Activated CD8-positive, alpha-beta T cell treated with anti-CD3 and anti-CD28 coated beads, Interleukin-2, amount 10 ng/mL, durations not matched to agents 7 days and 5 days (primary cell): Measurements from ENCODE around the gene MAJIN. TPM values are rescaled to one million over a fixed set of nuclear protein-coding genes. Genes with fewer than 3 reads are reported as not detected.
A peak's percentile ranks its signal among the peaks of the same experiment; 100 is the strongest.

Experiments used
- ATAC-seq: fragments of 150-1000 bp; cut with Tn5 transposase; one replicate; pipeline ENCODE4 v1.10.0; 2021; ENCODE audit warnings: moderate library complexity
- CTCF ChIA-PET: fragments of 350-600 bp; sonication (Branson Sonifier 250); formaldehyde crosslinking; loops from one replicate; lab custom pipeline; 2021; ENCODE audit warnings: antibody characterized with exemption; lab: Charles Lee
- POLR2A ChIA-PET: fragments of 350-600 bp; sonication (Branson Sonifier 250); formaldehyde crosslinking; loops from one replicate; lab custom pipeline; 2021; ENCODE audit warnings: antibody characterized with exemption; lab: Charles Lee
- DNase-seq: peaks from one replicate; pipeline ENCODE4 v3.0.0-alpha.2; 2020
- H3K27ac Mint-ChIP-seq: one replicate; pipeline ENCODE4 v1.8.0; 2021; ENCODE audit warnings: mild to moderate bottlenecking, mixed read lengths
- H3K27me3 Mint-ChIP-seq: one replicate; pipeline ENCODE4 v1.8.0; 2021; ENCODE audit warnings: low read depth, mixed read lengths
- H3K36me3 Mint-ChIP-seq: one replicate; pipeline ENCODE4 v1.8.0; 2021; ENCODE audit warnings: low read depth, mixed read lengths
- H3K4me1 Mint-ChIP-seq: one replicate; pipeline ENCODE4 v1.8.0; 2021; ENCODE audit warnings: low read depth, mixed read lengths
- H3K4me3 Mint-ChIP-seq: one replicate; pipeline ENCODE4 v1.8.0; 2021; ENCODE audit warnings: mild to moderate bottlenecking, mixed read lengths
- H3K9me3 Mint-ChIP-seq: one replicate; pipeline ENCODE4 v1.8.0; 2022; ENCODE audit warnings: mixed read lengths; ENCODE audit not compliant: insufficient read depth
- total RNA-seq, 2 experiments: library from RNA; stranded (reverse); gene quantifications; one replicate each; pipeline ENCODE4 v1.2.3, GENCODE V29; 2021

MAJIN gene, protein sequence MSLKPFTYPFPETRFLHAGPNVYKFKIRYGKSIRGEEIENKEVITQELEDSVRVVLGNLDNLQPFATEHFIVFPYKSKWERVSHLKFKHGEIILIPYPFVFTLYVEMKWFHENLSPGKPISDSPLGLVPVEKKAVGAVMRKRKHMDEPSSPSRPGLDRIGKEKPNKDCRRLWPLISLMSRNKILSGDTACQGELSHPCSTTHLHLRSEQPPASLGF
- not detected for total RNA-seq

DNA sequence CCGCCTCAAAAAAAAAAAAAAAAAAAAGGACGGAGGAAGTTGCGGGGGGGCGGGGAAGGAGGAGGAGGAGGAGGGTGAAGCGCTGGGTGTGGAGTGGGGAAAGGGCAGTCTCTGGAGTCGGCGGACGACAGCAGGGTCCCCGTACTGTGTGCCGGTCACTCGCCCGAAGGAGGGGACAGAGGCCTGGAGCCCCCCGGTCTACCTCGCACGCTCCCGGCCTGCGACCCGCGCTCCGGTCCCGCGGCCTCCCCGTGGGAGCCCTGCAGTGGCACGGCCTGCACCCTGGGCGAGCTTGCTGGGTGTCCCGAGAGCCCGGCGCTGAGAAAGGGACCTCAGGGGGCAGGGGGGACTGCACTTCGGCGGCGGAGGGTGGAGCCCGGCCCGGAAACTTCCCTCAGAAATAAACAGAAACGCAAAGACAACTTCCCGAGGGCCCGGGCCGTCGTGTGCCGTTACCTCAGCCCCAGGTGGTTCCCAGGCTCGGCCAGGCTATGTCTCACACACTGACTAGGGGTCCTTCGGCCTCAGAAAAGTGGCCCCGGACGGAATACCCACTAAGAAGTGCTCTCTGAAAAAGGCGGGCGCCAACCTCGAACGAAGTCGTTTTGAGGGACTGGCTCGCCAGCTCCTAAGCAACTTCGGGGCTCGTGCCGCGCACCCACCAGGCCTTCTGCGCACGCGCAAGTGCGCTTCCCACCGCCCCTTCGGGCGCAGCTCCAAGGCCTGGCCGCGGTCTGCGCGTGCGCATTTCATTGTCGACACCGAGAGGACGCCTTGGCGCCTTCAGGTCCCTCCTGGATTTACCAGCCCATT lies at the start of gene MAJIN:
MAJIN (minus strand) TSS at position 688 of the 813 bp plus-strand sequence. CDS start 12,703 bp downstream, outside the sequence.
- H3K9me3 Mint-ChIP-seq, result no peaks in the 10 kb centered on the region
- no peaks in the 10 kb centered on the region for H3K36me3 Mint-ChIP-seq
- CTCF ChIA-PET, result interaction anchor here (1.0 kb wide), 1 partner anchor 523 kb away, joined by 3 read pairs; no protein-coding TSS in a partner anchor
- ATAC-seq (peak; percentile 78), DNase-seq (peak; percentile 83)
- H3K27ac Mint-ChIP-seq, result no peak within 1 kb of the TSS
- no peaks in the 10 kb centered on the region for H3K27me3 Mint-ChIP-seq
- peak within 1 kb of the TSS; percentile 45 for H3K4me3 Mint-ChIP-seq
- H3K4me1 Mint-ChIP-seq, result peaks cover 18% of the 10 kb centered on the region
- POLR2A ChIA-PET, result no interaction called here

DNA sequence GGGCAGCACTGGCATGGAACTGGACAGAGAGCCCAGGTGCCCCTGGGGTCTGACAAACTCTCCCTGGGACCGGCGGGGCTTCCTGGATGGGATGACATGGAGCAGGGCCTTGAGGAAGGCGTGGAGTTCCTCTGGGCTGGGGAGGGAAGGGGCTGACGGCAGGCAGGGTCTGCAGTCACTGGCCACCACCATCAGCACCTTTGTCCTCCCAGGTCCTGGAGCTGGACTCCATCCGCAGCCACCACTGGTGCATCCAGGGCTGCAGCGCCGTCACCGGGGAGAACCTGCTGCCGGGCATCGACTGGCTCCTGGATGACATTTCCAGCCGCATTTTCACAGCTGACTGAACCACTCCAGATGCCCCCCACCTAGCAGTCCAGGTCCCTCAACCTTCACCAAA lies 49.6 kb upstream of the MAJIN start:
- CTCF ChIA-PET, result no interaction called here
- DNase-seq (no peak), ATAC-seq (no peak)
- Mint-ChIP-seq H3K36me3 (peaks cover 35% of the 10 kb centered on the region), H3K4me1 (peaks cover 22% of the 10 kb centered on the region), H3K4me3 (no peak overlapping the region), H3K9me3 (no peaks in the 10 kb centered on the region), H3K27me3 (peaks cover 2% of the 10 kb centered on the region), H3K27ac (peak overlapping the region; percentile 43)
- POLR2A ChIA-PET, result interaction anchor here (1.0 kb wide), 1 partner anchor 8 kb away, joined by 6 read pairs; no protein-coding TSS in a partner anchor

DNA sequence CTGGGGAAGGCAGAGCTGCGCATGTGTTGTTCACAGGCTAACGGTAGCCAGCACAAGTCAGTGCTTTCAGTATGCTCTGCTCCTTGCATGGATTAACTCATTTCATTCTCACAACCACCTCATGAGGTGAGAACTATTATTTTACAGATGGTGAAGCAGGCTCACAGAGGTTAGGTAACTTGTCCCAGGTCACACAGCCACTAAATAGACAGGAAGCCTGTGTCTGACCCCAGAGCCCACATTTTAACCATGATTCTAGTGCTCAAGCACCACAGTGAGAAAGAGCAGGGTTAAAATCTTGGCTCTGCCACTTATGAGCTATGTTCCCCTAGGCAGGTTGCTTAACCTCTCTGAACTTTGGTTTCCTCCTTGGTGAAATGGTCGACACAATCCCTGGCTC lies 49.1 kb upstream of the MAJIN start:
- Mint-ChIP-seq H3K27me3 (peaks cover 2% of the 10 kb centered on the region), H3K4me3 (no peak overlapping the region), H3K27ac (peak overlapping the region; percentile 43), H3K9me3 (no peaks in the 10 kb centered on the region), H3K4me1 (peaks cover 26% of the 10 kb centered on the region), H3K36me3 (peaks cover 38% of the 10 kb centered on the region)
- CTCF ChIA-PET, result no interaction called here
- ATAC-seq (peak; percentile 57), DNase-seq (peak; percentile 53)
- POLR2A ChIA-PET, result interaction anchor here (1.0 kb wide), 1 partner anchor 9 kb away, joined by 6 read pairs; no protein-coding TSS in a partner anchor

GRCh38 chr11:65019824-65020223 lies 47.9 kb upstream of the MAJIN start:
- peaks cover 31% of the 10 kb centered on the region for H3K4me1 Mint-ChIP-seq
- ChIA-PET POLR2A (no interaction called here), CTCF (no interaction called here)
- peaks cover 38% of the 10 kb centered on the region for H3K36me3 Mint-ChIP-seq
- no peaks in the 10 kb centered on the region for H3K27me3 Mint-ChIP-seq
- no peaks in the 10 kb centered on the region for H3K9me3 Mint-ChIP-seq
- no peak for ATAC-seq
- no peak overlapping the region for H3K4me3 Mint-ChIP-seq
- no peak for DNase-seq
- no peak overlapping the region for H3K27ac Mint-ChIP-seq

DNA sequence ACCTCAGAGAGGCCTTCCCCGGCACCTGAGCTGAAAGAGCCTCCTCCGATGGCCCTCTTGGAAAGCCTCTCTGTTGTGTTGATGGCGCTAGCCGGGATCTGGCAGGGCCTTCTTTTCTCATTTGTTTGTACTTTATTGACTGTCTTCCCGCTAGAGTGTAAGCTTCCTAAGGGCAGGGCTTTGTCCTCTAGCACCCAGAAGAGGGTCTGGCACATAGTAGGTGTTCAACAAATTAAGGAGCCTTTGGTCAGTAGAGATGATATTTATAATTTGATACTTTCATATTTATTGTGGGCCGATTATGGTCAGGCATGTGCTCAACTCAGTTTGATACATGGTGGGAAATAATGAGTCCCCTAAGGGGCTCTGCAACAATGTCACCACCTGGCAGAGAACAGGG lies 46.0 kb upstream of the MAJIN start:
- Mint-ChIP-seq H3K27me3 (no peaks in the 10 kb centered on the region), H3K4me3 (no peak overlapping the region), H3K9me3 (no peaks in the 10 kb centered on the region), H3K27ac (no peak overlapping the region), H3K36me3 (peaks cover 38% of the 10 kb centered on the region), H3K4me1 (peaks cover 39% of the 10 kb centered on the region)
- CTCF ChIA-PET, result interaction anchor here (1.5 kb wide), 1 partner anchor 94 kb away, joined by 5 read pairs; the partner anchor contains the start of gene TM7SF2
- DNase-seq (no peak), ATAC-seq (no peak)
- POLR2A ChIA-PET, result interaction anchor here (1.6 kb wide), 1 partner anchor 23 kb away, joined by 6 read pairs; the partner anchor contains the start of gene SAC3D1

DNA sequence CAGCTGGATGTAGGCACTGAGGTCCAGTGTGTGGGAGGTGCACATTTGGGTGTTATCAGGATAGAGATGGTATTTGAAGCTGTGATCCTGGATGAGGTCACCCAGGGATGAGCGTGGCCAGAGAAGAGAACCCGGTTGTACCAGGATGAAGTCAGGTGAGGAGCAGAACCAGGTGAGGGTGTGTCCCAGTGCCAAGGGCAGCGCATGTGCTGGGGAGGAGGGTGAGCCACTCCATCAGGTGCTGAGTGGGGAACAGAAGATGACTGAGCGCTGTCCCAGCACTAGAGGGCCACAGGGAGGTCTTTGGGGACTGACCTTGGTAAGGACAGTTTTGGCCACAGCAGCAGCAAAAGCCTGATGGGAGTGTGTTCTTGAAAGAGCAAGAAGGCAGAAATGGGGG lies 44.8 kb upstream of the MAJIN start:
- no peaks in the 10 kb centered on the region for H3K27me3 Mint-ChIP-seq
- H3K4me3 Mint-ChIP-seq, result no peak overlapping the region
- no peak for DNase-seq
- peaks cover 33% of the 10 kb centered on the region for H3K36me3 Mint-ChIP-seq
- no peaks in the 10 kb centered on the region for H3K9me3 Mint-ChIP-seq
- H3K4me1 Mint-ChIP-seq, result peaks cover 37% of the 10 kb centered on the region
- ATAC-seq, result no peak
- ChIA-PET CTCF (no interaction called here), POLR2A (no interaction called here)
- peak overlapping the region; percentile 29 for H3K27ac Mint-ChIP-seq

- ChIA-PET POLR2A (interaction anchor here (1.0 to 3.2 kb wide), 10 partner anchors 13 to 204 kb away, joined by 3 to 14 read pairs (median 6); partner anchors contain the start of genes CDCA5, FAU, MRPL49 and PPP2R5B), CTCF (interaction anchor here (0.7 to 4.3 kb wide), 35 partner anchors 12 to 240 kb away, joined by 3 to 47 read pairs (median 6); partner anchors contain the start of genes BATF2, CDC42BPG, CDCA5 and FAU)
- Mint-ChIP-seq H3K9me3 (no peaks in the 10 kb centered on the region), H3K27ac (peak overlapping the region; percentile 95), H3K36me3 (peaks cover 27% of the 10 kb centered on the region), H3K4me1 (peaks cover 27% of the 10 kb centered on the region), H3K27me3 (no peaks in the 10 kb centered on the region), H3K4me3 (peak overlapping the region; percentile 91)
- DNase-seq (no peak), ATAC-seq (no peak)
Observed at GRCh38 chr11:65014726-65015227, 42.9 kb upstream of the MAJIN start.

DNA sequence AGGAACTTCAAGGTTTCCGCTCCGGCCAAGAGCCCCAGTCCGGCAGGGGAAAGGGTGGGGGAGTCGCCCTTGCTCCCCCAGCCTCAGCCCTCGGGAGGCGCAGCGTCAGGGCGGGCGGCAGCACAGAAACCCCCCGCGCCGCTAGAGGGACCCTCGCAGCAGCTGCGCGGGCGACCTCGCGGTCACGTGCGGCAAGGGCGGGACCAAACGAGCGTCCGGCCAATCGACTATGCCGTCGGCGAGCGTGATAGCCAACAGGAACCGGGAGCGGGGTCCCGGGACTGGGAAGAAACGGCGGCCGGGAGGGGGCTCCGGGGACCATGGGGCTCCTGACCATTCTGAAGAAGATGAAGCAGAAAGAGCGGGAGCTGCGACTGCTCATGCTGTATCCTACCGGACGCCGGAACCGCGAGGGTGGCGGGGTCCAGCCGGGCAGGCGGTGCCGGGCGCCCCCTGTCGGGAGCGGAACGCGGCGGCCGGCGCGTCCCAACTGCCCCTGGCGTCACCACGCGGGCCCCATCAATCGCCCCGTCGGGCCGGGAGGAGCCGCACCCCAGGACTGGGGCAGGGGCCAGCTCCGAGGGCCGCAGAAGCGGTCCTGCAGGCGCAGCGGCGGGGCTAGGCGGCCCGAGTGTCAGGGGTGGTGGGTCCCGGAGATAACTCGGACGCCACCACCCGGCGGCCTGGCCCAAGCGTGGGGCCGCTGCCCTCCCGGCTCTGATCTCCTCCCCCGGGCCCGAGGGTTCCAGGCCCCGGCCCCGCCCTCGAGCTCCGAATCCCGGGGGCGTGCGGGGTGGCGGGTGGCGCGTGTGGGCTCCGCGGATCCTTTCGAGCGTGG lies 42.2 kb upstream of the MAJIN start, which contains the start of gene ARL2:
ARL2 (plus strand) TSS at position 273 of the 838 bp plus-strand sequence; CDS start at position 321, 48 bp downstream.
- peak; percentile 89 for DNase-seq
- ChIA-PET POLR2A (interaction anchor here (1.2 to 3.2 kb wide), 10 partner anchors 13 to 203 kb away, joined by 3 to 14 read pairs (median 6); partner anchors contain the start of genes CDCA5, FAU, MRPL49 and PPP2R5B), CTCF (interaction anchor here (0.7 to 4.3 kb wide), 41 partner anchors 11 to 239 kb away, joined by 3 to 47 read pairs (median 5); partner anchors contain the start of genes BATF2, CDC42BPG, CDCA5 and FAU)
- Mint-ChIP-seq H3K27me3 (no peaks in the 10 kb centered on the region), H3K4me3 (peak within 1 kb of the TSS; percentile 91), H3K9me3 (no peaks in the 10 kb centered on the region), H3K4me1 (peaks cover 25% of the 10 kb centered on the region), H3K36me3 (peaks cover 22% of the 10 kb centered on the region), H3K27ac (peak within 1 kb of the TSS; percentile 95)
- peak; percentile 86 for ATAC-seq

GRCh38 chr11:65013130-65013887 lies 41.4 kb upstream of the MAJIN start:
- ATAC-seq (peak; percentile 86), DNase-seq (peak; percentile 95)
- H3K9me3 Mint-ChIP-seq, result no peaks in the 10 kb centered on the region
- no peaks in the 10 kb centered on the region for H3K27me3 Mint-ChIP-seq
- H3K4me1 Mint-ChIP-seq, result peaks cover 25% of the 10 kb centered on the region
- POLR2A ChIA-PET, result interaction anchor here (0.5 to 3.2 kb wide), 12 partner anchors 13 to 239 kb away, joined by 3 to 14 read pairs (median 4); partner anchors contain the start of genes FAU, MRPL49, PPP2R5B and SAC3D1
- peak overlapping the region; percentile 81 for H3K4me3 Mint-ChIP-seq
- peaks cover 19% of the 10 kb centered on the region for H3K36me3 Mint-ChIP-seq
- CTCF ChIA-PET, result interaction anchor here (0.6 to 4.3 kb wide), 54 partner anchors 10 to 316 kb away, joined by 3 to 47 read pairs (median 5); partner anchors contain the start of genes BATF2, CDC42BPG, CDCA5 and FAU
- H3K27ac Mint-ChIP-seq, result peak overlapping the region; percentile 94

DNA sequence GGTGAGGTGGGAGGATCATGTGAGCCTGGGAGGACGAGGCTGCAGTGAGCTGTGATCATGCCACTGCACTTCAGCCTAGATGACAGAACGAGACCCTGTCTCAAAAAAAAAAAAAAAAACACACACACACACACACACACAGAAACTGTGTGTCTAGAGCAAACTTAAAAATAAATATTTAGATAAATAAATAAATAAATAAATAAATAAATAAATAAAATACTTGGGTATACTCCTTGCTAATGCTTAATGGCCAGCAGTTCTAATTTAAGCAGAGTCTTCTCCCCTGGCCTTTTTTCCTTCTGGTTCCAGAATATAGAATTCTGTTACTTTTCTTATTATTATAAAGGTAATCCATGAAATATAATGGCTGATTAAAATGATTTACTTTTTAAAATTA lies 37.0 kb upstream of the MAJIN start:
- ATAC-seq (no peak), DNase-seq (no peak)
- Mint-ChIP-seq H3K36me3 (no peaks in the 10 kb centered on the region), H3K27me3 (no peaks in the 10 kb centered on the region), H3K9me3 (no peaks in the 10 kb centered on the region), H3K27ac (no peak overlapping the region), H3K4me1 (peaks cover 8% of the 10 kb centered on the region), H3K4me3 (no peak overlapping the region)
- CTCF ChIA-PET, result interaction anchor here (1.3 kb wide), 1 partner anchor 12 kb away, joined by 7 read pairs; the partner anchor contains the start of gene BATF2
- POLR2A ChIA-PET, result no interaction called here
